Measurements from ENCODE around the gene GLB1L.

- TF ChIP-seq, protein P1, sequence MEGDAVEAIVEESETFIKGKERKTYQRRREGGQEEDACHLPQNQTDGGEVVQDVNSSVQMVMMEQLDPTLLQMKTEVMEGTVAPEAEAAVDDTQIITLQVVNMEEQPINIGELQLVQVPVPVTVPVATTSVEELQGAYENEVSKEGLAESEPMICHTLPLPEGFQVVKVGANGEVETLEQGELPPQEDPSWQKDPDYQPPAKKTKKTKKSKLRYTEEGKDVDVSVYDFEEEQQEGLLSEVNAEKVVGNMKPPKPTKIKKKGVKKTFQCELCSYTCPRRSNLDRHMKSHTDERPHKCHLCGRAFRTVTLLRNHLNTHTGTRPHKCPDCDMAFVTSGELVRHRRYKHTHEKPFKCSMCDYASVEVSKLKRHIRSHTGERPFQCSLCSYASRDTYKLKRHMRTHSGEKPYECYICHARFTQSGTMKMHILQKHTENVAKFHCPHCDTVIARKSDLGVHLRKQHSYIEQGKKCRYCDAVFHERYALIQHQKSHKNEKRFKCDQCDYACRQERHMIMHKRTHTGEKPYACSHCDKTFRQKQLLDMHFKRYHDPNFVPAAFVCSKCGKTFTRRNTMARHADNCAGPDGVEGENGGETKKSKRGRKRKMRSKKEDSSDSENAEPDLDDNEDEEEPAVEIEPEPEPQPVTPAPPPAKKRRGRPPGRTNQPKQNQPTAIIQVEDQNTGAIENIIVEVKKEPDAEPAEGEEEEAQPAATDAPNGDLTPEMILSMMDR (IDR thresholded peaks at IDR 0.05) = no peak
- no peak for TF ChIP-seq EZH2 (IDR thresholded peaks at IDR 0.05)
These were observed 15.1 kb downstream of the GLB1L start for GRCh38 chr2:219230059-219230540.
